PFSK-1 (cell line): Measurements from ENCODE around the gene ADAMTS9.

Source experiments
- FOXP2 ChIP-seq: optimal IDR thresholded peaks from 2 replicates; pipeline ENCODE3; 2011; ENCODE audit warnings: borderline replicate concordance, control low read depth, inconsistent platforms; ENCODE audit not compliant: insufficient read depth; ENCODE audit errors: extremely low read length, extremely low read depth
- POLR2AphosphoS5 ChIP-seq: IDR thresholded peaks from 2 replicates; pipeline ENCODE4 v1.6.1; 2012; ENCODE audit warnings: low read depth, mild to moderate bottlenecking, control low read depth, low read length, moderate library complexity
- SIN3A ChIP-seq: IDR thresholded peaks from 2 replicates; pipeline ENCODE4 v1.6.1; 2012; ENCODE audit warnings: mild to moderate bottlenecking, low read length, moderate library complexity, borderline replicate concordance; ENCODE audit not compliant: insufficient read depth
- TAF1 ChIP-seq: IDR thresholded peaks from 2 replicates; pipeline ENCODE4 v1.6.1; 2012; ENCODE audit warnings: low read length, control low read depth, borderline replicate concordance; ENCODE audit not compliant: insufficient read depth
- TF ChIP-seq, protein P1 (sequence below), 2 experiments: IDR thresholded peaks; 2 replicates each; pipeline versions ENCODE4 v1.6.1 to v1.8.0; 2011 to 2012; ENCODE audit warnings: low read depth in 2 of 2, low read length in 2 of 2, control low read depth in 1 of 2, inconsistent platforms in 1 of 2, mild to moderate bottlenecking in 1 of 2, moderate library complexity in 1 of 2; ENCODE audit not compliant: insufficient read depth in 1 of 2

DNA sequence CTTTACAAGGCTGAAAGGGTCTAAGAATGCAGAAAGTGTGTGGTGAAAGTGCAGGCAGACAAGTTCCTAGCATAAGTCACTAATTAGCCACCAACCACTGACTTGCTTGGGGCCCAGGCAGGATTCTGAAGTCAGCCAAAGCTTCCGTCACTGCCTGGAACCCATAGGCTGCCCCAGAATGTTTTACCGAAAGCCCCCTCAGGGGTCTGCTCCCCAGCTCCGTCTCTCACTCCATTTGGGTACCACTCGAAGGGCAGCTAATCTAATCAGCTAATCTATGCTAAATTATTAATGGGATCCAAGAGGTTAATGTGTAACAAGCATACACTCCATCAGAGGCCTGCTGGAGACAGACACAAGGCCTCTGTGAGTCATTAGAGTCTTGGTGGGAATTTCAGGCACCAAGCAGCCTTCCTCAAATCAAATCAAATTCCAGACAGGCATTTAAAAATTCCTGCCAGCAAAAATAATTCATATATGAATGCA, 13.2 kb downstream of the ADAMTS9 start:
- TF ChIP-seq, protein P1, sequence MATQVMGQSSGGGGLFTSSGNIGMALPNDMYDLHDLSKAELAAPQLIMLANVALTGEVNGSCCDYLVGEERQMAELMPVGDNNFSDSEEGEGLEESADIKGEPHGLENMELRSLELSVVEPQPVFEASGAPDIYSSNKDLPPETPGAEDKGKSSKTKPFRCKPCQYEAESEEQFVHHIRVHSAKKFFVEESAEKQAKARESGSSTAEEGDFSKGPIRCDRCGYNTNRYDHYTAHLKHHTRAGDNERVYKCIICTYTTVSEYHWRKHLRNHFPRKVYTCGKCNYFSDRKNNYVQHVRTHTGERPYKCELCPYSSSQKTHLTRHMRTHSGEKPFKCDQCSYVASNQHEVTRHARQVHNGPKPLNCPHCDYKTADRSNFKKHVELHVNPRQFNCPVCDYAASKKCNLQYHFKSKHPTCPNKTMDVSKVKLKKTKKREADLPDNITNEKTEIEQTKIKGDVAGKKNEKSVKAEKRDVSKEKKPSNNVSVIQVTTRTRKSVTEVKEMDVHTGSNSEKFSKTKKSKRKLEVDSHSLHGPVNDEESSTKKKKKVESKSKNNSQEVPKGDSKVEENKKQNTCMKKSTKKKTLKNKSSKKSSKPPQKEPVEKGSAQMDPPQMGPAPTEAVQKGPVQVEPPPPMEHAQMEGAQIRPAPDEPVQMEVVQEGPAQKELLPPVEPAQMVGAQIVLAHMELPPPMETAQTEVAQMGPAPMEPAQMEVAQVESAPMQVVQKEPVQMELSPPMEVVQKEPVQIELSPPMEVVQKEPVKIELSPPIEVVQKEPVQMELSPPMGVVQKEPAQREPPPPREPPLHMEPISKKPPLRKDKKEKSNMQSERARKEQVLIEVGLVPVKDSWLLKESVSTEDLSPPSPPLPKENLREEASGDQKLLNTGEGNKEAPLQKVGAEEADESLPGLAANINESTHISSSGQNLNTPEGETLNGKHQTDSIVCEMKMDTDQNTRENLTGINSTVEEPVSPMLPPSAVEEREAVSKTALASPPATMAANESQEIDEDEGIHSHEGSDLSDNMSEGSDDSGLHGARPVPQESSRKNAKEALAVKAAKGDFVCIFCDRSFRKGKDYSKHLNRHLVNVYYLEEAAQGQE (IDR thresholded peaks at IDR 0.05; ENCODE audit: insufficient read depth in 1 of 2, low read depth in 2 of 2, low read length in 2 of 2): no peak
- TF ChIP-seq FOXP2 (no peak), TAF1 (no peak), POLR2AphosphoS5 (no peak), SIN3A (no peak)
